Left ventricle myocardium inferior (tissue), 1 donor: ENCODE results near the gene MDGA2. TPM values are rescaled to one million over a fixed set of nuclear protein-coding genes. Genes with fewer than 3 reads are reported as not detected.

Experiments
- DNase-seq: peaks from one replicate; pipeline ENCODE4 v3.0.0-alpha.2; 2020
- H3K27ac ChIP-seq: fragments of 200-600 bp; replicated peaks from 2 replicates; pipeline ENCODE4 v1.8.0; 2021
- H3K27me3 ChIP-seq: fragments of 200-600 bp; 2 replicates; pipeline ENCODE4 v1.8.0; 2021; ENCODE audit warnings: low read depth
- H3K36me3 ChIP-seq: fragments of 200-600 bp; 2 replicates; pipeline ENCODE4 v1.8.0; 2021
- H3K4me1 ChIP-seq: fragments of 200-600 bp; 2 replicates; pipeline ENCODE4 v1.8.0; 2021
- H3K4me3 ChIP-seq: fragments of 200-600 bp; 2 replicates; pipeline ENCODE4 v1.8.0; 2021; ENCODE audit warnings: mild to moderate bottlenecking, moderate library complexity
- H3K9me3 ChIP-seq: fragments of 200-600 bp; replicated peaks from 2 replicates; pipeline ENCODE4 v1.8.0; 2021
- CTCF ChIP-seq: fragments of 200-600 bp; IDR thresholded peaks from 2 replicates; pipeline ENCODE4 v1.8.0; 2021; ENCODE audit warnings: antibody characterized with exemption, mild to moderate bottlenecking, borderline replicate concordance
- intact Hi-C: fragments of 100-400 bp; cut with micrococcal nuclease; formaldehyde crosslinking; loops from one replicate; pipeline ENCODE4 v1.11.0; 2022
- total RNA-seq: library from RNA; stranded (reverse); fragmentation: NEBNext Ultra II Directional; extraction: Animal tissue kit (Norgen Biotek cat#: 25700); gene quantifications from one replicate; pipeline ENCODE4 v1.2.1, GENCODE V29; 2021
- donor health status: DM: no; HTN: yes; CAD: no; lungs with severe emphysema.

Gene MDGA2
- total RNA-seq, 1 donor from 2014 or later = 0.19 TPM

- H3K4me3 ChIP-seq = no peak overlapping the region
- TF ChIP-seq CTCF = no peak
- intact Hi-C loops = no loop called here
- no peak overlapping the region for H3K27ac ChIP-seq
- no peaks in the 10 kb centered on the region for H3K36me3 ChIP-seq
- H3K4me1 ChIP-seq = no peaks in the 10 kb centered on the region
- no peaks in the 10 kb centered on the region for H3K9me3 ChIP-seq
- DNase-seq = no peak
- no peaks in the 10 kb centered on the region for H3K27me3 ChIP-seq
Measured at GRCh38 chr14:47619392-47619791, 56.0 kb downstream of the MDGA2 start.

DNA sequence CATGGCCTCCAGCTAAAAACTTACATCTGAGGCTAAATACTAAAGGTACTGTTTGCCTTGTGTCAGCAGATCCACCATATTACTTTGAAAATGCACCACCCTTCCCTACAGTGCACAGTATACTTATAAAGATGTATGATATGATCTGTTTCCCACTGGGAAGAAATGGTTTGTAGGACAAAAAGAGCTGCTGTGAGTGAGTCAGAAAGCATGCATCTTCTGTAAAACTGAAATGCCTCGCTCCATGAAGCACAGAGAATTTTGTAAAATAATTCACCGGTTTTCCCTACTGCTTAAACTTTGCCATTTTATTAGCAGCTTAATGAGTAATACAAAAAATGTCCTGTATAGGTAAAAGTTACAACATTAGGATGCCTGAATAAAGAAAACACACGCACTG is 68.8 kb downstream of the MDGA2 start:
- no peak for TF ChIP-seq CTCF
- intact Hi-C loops = no loop called here
- H3K36me3 ChIP-seq = no peaks in the 10 kb centered on the region
- no peaks in the 10 kb centered on the region for H3K27me3 ChIP-seq
- H3K4me1 ChIP-seq = no peaks in the 10 kb centered on the region
- H3K27ac ChIP-seq = no peak overlapping the region
- DNase-seq = no peak
- no peak overlapping the region for H3K4me3 ChIP-seq
- H3K9me3 ChIP-seq = peaks cover 17% of the 10 kb centered on the region

DNA sequence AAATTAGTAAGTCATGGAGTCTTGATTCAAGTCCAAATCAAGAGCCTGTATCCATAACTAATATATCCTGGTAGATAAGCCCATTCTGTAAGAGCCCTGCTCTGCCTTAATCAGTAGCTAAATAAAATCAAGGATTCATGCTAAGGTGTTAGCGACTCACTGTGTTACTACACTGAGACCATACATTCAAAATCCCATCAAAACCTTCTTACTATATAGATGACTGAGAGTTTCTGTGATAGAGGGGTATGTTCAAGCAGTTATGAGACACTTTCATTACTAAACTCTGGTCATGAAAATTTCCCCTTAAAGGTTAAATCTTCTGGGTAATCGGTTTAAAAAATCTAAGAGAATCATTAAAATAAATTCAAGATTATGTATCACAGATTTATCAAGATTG is 78.5 kb downstream of the MDGA2 start:
- no peak overlapping the region for H3K27ac ChIP-seq
- no peaks in the 10 kb centered on the region for H3K36me3 ChIP-seq
- intact Hi-C loops = no loop called here
- no peak for DNase-seq
- TF ChIP-seq CTCF = no peak
- no peaks in the 10 kb centered on the region for H3K4me1 ChIP-seq
- H3K9me3 ChIP-seq = peaks cover 15% of the 10 kb centered on the region
- no peak overlapping the region for H3K4me3 ChIP-seq
- H3K27me3 ChIP-seq = no peaks in the 10 kb centered on the region

DNA sequence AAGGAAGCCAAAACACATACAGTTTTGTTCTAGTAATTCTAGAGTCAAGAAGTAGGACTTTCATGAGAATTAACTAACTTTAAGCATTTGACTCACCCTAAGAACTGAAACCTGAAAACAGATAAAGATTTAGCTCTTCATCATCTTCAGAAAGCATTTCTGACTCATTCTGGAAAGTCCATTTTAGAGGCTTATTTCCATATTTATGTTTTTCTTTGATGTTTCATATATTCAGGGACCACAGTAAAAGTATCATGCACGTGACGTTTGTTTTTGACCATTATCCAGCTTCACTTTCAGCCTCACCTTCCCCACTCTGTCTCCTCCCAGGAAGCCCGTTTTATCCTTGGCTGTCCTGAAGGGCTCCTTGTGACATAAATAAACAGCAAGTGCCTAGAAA is 79.2 kb downstream of the MDGA2 start:
- no peak for TF ChIP-seq CTCF
- Histone ChIP-seq H3K9me3 (peaks cover 15% of the 10 kb centered on the region), H3K36me3 (no peaks in the 10 kb centered on the region), H3K27me3 (no peaks in the 10 kb centered on the region), H3K4me3 (no peak overlapping the region), H3K27ac (no peak overlapping the region), H3K4me1 (no peaks in the 10 kb centered on the region)
- intact Hi-C loops = no loop called here
- DNase-seq = no peak

DNA sequence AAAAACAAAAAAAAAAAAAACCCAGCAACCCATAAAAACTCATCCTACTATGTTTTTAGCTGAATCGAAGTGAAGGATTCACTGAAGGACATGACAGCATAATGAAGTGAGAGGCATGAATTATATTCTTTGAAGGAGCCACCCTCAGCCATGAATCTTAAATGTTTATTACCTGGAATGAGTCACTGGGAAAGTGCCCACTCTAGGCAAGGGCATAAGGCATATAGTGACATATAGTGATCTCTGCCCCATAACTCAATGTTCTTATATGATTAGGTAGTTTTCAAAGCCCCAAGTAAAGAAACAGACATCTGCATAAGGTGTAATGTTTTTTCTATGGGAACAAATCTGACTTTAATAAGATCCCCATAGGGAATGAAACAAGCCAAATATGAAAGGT is 79.9 kb downstream of the MDGA2 start:
- H3K27ac ChIP-seq = no peak overlapping the region
- no peaks in the 10 kb centered on the region for H3K36me3 ChIP-seq
- peaks cover 15% of the 10 kb centered on the region for H3K9me3 ChIP-seq
- no peaks in the 10 kb centered on the region for H3K27me3 ChIP-seq
- no peak overlapping the region for H3K4me3 ChIP-seq
- no peak for DNase-seq
- TF ChIP-seq CTCF = no peak
- intact Hi-C loops = no loop called here
- no peaks in the 10 kb centered on the region for H3K4me1 ChIP-seq
